GM18498 (cell line): ENCODE data around the gene SMG6.

Experiments
- ATAC-seq: cut with Tn5 transposase; IDR thresholded peaks from one replicate; pipeline ENCODE4 v1.9.1; 2021; ENCODE audit warnings: mild to moderate bottlenecking, moderate library complexity; ENCODE audit not compliant: unreplicated experiment

SMG6 gene

DNA sequence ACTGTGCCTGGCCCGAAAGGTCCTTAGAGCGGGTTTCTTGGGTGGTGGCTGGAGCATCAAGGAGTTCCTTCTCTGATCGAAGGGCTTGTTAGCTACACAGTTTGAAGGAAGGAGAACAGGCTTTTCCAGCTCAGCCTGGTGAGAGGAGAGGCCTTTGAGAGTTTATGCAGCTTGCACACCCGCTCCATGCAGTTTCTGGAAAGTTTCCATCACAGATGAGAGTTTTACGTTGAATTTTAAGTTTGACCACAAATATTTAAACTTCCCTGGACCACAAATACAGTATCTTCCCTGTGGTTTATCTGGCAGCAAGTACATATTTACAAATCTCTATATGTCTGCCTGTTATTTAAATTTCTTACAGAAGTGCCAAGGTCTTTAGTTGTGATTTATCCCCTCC is 191.9 kb downstream of the SMG6 start:
- ATAC-seq: no peak

DNA sequence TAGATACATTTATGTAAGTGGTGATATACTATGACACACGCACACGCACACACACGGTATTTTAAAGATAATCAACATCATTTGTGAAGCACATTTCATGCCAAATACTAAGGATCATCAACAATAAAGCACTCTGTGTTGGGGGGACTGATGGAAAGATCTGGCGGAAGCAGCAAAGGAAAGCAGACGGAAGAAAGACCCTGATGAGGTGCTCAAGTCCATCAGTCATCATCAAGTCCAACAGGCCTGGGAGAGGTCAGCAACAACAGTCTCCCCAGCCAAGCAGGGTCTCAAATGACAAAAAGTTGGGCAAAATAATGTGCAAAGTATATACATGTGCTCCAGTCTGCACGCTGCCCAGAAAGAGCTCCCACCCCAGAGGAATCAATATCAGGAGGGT is 193.1 kb downstream of the SMG6 start:
- no peak for ATAC-seq

DNA sequence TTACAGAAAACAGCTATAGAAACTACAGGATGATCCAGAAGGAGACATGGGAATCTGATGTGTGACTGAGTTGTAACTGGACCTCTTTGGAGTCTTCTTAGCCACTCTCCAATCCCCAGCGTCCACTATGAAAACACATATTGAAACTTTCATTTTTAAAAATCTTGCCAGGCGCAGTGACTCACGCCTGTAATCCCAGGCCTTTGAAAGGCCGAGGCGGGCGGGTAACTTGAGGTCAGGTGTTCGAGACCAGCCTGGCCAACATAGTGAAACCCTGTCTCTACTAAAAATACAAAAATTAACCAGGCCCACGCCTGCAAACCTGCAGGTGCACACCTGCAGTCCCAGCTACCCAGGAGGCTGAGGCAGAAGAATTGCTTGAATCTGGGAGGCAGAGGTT is 195.4 kb downstream of the SMG6 start:
- ATAC-seq: no peak

DNA sequence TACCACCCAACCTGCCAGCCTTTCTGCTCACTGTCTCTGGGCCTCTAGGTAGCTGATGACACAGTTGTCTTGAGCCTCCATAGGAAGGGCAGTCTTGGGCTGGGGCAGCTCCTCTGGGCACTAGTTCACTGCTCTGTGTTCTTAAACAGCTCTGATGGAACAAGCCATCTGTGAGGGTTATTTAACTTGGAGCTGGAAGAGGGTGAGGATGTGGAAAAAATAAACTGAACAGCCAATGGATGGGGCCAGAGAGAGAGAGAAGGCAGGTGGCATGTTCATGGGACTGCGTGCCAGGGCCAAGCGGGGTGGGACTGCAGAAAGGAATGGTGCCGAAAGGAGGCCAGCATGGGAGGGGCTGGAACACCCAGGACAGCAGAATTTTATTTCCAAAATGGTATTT is 196.1 kb downstream of the SMG6 start:
- no peak for ATAC-seq

DNA sequence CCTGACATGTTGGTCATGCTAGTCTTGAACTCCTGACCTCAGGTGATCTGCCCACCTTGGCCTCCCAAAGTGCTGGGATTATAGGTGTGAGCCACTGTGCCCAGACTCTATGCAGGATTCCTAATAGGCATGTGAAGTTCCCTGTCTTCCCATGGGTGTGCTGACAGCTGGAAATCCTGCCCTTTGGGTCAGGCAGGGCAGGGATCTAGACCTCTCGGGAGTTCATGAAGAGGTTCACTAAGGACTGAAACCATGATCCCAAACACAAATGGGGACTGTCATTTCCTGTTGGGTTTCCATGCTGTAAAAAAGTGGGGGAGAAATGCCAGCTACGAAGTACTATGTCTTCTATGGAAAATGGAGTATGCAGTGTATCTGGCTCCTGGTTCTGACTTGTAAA is 196.5 kb downstream of the SMG6 start:
- ATAC-seq: no peak

DNA sequence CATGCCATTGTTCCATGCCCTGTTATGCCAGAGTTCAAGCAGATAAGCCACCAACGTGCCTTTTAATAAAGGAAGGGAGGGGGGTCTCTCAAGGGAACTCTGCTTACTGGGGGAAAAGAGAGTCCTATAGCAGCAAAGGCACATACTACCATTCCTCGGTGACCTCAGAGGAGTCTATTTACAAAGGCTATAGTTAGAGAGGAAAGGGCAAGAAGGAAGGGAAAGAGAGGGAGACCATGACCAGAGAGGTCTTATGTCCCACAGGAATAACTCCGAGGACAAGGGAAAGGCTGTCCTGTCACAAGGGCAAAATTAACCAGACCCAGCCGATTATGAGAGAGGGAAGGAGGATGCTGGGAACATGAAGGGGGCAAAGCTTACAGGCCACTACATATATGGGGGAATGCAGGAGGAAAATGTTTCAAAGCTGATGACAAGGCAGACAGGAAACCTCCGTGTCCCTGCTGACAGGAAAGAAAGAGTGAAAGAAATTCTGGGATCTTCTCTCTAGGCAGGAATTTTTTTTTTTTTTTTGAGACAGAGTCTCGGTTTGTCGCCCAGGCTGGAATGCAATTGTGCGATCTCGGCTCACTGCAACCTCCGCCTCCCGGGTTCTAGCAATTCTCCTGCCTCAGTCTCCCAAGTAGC is 197.2 kb downstream of the SMG6 start:
- ATAC-seq: no peak

DNA sequence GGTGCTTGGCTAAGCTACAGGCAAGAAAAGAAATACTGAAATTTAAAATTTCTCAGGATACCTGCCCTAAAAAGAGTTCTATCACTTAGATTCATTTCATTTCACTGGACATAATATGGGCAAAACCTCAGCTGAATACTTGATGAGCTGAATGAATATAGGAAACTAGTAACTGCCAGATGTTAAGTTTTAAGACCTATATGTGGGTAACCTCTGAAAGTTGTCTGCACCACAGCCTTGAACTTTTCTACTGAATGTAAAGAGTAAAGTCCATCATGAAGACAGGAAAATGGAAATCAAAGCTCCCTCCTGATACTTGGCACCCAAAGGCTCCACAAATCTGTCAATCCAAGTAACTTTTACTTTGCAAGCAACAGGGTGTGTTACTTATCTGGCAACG is 197.9 kb downstream of the SMG6 start:
- ATAC-seq: no peak

DNA sequence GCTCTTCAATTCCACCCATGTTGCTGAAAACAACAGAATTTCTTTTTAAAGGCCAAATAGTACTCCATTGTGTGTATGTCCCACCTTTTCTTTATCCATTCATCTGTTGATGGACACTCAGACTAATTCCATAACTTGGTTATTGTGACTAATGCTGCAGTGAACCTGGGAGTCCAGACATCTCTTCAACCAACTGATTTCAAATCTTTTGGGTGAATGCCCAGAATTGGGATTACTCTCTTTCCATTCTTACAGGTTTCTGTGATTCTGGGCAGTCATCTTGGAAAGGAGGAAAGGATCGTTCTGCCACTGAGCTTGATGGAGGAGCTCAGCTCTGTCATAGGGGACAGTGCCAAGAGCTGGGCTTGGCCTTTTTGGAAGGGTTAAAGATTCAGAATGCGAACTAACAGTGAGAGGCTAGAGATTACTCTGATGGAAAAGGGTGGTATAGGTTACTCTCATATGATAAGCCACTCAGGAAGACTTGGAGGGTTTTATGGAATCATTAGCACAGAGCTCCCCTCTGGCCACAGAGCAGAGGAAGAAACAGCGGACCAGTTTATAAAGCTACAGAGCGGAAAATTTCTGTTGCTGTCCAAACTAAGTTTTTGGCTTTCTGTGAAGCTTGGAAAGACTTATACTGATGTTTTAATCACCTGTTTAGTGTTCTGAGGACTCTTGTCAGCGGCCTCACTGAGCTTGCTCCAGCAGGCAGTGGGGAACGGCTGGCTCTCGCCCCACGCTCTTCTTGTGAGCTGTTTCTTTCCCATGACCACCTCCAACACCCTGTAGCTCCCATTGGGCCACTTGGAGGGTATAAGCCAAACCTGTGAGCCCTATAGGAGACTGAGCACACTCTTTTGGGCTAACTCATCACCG is 200.4 kb downstream of the SMG6 start:
- ATAC-seq: no peak

DNA sequence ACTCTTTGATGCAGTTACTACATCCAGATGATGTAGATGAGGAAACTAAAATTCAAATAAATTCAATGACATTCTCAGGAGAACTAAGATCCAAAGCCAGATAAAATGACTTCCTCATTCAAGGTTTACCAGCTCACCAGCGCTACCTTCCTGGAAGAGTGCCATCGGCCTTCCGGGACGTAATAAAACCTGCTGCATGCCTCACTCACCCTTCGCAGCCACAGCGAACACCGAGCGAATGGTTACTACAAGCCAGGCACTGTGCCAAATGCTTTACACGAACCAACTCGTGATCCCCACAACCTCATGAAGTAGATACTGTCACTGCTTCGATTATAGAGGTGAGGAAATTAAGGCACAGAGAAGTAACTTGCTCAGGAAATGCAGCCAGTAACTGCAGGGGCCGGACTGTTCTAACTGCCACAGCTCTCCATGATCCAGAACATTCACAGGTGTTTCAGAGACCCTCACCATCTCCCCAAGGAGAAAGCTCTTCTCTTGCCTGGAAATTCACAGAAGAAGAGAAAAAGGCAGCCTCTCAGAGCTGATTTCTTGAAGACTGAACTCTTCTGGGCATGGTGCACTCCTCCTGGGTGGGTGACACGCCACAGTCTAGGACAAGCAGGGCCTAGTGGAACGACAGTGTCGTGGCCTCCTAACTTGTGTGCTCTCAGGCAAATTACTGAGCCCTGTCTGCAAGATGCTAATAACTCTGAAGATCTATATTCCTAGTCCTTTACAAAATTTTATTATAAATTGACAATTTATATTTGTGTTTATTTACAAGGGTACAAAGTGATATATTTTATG is 201.9 kb downstream of the SMG6 start:
- no peak for ATAC-seq

DNA sequence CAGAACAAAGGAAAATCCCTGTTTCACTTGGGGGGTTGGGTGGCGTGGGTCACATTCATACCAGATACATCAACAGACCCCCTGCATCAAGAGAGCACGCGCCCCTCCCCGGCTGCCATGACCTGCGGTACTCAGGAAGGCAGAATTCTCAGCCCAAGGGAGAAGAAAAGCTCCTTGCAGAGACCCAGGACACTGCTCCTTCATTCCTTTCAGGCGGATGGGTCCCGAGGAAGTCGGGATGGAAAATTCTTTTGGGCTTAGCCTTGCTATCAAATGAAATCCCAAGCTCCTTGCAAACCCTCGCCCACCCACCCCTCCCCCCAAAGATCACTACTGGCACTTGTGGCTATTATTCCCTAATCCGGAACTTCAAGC is 208.1 kb downstream of the SMG6 start:
- ATAC-seq: no peak

DNA sequence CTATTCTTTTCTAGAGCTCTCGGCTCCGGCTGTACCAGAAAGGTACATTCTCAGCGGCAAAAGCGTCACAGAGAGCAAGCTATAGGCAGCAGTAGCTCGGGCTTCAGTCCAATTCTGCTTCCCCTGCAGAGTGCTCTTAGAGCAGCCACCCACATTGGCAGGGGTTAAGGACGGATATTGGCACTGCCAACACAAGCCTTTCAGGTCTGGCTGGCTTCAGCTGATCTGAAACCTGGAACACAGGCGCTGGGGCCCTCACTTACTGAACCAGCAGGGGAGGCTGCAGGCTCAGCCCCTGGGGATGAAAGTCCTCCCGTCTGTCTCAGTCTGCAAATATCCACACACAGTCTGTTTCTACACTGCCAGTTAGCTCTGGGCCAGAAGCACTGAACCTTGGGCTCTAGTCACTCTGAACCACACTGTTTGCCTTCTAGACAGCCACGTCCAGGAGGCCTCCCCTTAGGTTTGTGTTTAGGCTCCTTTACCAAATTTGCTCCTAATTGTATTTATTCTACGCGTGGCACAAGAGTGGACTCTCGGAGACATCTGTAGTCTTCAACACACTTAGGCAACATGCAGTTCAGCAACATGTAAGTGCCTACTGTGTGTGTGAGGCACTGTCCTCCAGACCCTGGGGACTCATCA is 208.6 kb downstream of the SMG6 start:
- no peak for ATAC-seq

DNA sequence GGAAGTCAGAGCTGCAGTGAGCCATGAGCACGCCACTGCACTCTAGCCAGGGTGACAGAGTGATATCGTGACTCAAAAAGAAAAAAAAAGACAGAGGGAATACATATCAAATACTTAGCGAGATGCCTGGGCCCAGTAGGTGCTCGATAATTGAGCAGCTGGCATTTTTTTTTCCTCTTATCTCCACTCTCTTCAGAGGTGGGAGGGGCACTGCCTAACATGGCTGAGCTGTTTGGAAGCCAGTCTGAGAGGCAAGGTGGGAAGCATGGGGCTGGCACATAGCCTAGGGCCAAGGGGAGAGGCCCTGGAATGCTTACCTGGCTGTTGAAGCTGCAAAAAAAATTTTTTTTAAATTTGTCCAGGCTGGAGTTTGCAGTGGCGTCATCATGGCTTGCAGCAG is 210.2 kb downstream of the SMG6 start:
- ATAC-seq: no peak

DNA sequence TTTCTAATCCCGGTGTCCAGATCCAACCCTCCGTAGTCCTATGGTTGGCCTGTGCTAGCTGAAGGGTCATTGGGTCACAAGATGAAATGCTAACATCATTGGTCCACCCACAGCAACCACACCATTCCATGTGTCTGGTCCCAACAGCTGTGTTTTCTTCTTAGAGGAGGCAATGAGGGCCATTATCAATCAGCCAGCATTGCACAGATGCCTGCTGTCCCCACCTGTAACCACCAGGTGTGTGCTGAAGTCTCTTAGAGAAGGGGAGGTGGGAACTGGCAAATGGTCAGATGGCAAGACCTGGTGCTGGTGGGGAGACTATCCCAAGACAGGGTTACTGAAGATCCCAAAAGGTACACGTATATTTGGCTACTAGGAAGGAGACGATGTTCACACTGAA is 211.3 kb downstream of the SMG6 start:
- ATAC-seq: no peak

DNA sequence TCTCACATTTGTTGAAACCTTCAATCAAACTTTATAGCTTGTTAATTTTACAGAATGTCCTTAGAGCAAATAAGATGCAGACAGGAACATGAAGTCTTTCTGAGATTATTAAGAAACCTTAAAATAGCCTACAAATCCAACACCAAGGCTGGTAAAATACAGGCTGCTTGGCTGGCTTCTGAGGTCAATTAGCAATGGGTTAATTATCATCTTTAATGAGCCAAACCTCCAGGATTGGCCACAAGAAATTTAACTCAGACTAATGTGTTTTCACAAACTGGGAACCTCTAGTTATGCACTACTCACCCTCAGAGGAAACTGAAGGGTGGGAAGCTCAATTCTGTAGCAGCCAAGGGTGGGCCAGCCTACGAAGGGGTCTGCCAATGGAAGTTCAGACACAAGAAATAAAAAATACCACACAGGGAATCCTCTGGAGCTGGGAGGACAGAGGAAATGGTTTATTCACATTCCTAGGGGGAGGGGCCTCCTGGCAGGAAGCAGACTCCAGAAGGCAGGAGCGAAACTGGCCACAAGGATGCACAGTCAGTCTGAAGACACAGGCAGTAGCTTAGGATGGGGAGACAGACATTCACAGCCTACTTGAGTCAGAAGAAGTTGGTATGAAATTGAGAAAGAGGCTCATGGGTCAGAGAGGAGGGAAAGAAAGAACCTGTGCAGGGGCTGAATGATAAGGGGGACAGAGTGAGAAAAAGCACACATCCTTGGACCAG is 212.6 kb downstream of the SMG6 start:
- no peak for ATAC-seq

DNA sequence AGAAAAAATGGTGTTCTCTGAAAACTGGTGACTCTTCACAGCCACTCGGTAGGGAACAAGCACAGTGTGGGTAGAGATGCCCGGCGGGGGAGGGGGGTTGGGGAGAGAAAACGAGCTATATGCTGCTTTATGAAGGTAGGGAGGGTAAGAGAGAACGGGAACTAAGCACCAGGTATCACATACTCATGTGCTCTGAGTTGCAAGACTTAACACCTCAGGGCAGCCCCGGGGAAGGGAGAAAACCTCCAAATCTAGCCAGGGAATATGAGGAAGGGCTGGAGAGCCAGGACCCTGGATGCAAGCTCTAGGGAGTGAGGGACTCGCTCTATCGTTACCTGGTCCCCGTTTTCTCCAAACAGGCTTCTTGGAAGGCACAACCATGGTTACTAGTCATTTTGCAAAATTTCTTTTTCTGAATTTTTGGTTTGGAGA is 213.4 kb downstream of the SMG6 start:
- ATAC-seq: no peak

DNA sequence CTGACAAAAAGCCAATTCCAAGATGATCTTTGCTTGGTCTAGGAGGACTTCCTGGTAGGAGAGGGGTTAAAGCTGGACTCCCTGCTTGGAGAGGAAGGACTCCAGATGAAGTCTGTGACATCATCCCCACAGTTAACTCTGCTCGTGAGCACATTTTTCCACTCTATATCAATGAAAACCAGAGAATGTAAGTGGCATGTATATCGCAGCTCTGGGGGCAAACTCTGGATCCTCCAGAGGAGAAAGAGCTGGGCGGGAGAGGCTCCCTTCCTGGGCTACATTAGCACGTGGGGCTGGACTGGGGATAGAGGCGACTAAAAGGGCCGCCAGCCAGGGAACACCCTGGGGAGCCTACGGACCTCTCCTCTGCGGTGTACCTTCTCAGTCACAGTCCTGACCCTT is 214.6 kb downstream of the SMG6 start:
- peak; percentile 25 for ATAC-seq

DNA sequence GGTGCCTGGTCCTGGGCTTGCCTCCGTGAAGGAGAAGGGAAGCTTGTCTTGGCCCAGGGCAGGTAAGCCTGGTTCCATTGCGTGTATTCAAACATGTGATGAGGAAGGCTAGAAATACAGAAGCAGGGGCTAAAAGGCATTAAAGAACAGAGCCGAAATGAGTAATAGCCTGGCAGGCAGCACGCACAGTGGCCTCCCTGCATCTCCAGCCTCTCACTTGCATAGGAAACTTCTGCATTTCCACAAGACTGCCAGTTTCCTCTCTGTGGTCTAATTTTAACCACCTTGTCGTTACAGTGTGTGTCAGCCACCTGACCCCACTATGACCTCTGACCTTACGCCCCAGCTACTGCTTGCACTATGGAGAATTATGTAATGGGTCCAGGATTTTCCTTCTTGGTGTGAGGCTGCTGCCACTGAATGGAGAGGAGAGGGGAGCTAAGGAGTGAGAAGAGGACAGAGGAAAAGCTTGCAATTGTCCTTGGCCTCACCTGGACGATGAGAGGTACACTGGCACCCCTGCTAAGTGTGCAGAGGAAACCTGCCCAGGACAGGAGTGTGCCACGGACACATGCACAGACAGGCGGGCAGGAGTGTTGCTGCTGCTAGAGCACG is 215.9 kb downstream of the SMG6 start:
- ATAC-seq: peak; percentile 38

DNA sequence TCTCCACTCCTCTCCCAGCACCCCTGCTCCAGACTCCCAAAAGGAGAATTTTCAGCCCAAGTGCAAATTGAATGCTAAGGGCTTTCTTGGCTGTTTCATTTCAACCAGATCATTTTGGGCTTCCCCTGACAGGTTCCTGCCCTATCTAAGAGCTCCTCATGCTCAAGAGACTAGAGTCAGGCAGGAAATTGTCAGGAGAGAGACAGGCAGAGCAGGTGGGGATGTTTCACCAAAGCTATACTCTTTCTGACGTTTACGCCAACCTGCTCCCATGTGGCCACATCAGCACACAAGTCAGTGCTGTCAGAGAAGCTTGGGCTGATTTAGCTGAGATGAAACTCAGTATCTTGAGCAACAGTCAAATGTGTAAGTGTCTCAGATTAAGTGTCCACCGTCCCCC is 217.3 kb downstream of the SMG6 start:
- ATAC-seq: no peak

DNA sequence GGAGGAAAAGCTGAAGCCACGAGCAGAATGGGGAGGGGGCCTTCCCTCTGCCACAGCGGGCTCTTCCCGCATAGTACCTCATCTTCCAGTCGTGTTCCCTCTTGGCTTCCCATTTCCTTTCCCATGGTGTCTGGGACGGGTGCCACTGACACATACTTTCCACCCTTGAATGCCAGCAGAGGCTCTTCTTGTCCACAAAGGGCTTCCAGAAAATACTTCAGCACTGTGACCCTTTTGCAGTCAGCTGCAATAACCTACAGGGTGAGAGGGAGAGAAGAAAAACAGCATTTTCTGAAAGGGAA is 218.0 kb downstream of the SMG6 start:
- no peak for ATAC-seq
